ENCODE data around the gene SECISBP2L. TPM values are rescaled to one million over a fixed set of nuclear protein-coding genes. Genes with fewer than 3 reads are reported as not detected.

The SECISBP2L gene
- total RNA-seq, 1 donor from 2014 or later: 39.3 TPM

DNA sequence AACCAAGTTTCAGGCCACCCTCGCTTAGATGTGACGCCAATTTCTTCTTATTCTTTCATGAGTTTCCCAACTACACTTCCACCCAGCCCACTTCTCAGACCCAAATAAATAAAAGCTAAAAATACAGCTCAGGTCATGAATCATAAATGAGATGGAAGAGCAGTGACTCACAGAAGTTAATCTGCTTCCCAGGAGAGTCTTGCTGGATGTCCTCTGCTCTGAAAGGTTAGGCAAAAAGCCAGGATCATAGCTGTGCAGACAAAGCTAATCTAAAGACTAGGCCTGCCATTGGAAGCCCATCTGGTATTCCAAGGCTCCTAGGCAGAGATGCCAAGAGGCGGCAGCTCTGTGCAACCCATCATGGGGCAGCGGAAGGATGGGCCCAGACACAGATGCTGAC is 106.6 kb downstream of the SECISBP2L start:
- intact Hi-C loops (cut with micrococcal nuclease): no loop called here
- no peaks in the 10 kb centered on the region for H3K4me1 ChIP-seq
- H3K4me3 ChIP-seq: no peak overlapping the region
- no peak for TF ChIP-seq CTCF (IDR thresholded peaks at IDR 0.05; ENCODE audit: borderline replicate concordance)
- H3K27me3 ChIP-seq (ENCODE audit: low read depth): no peaks in the 10 kb centered on the region
- no peaks in the 10 kb centered on the region for H3K36me3 ChIP-seq
- no peak overlapping the region for H3K27ac ChIP-seq (replicated peaks)
- DNase-seq: no peak
- no peaks in the 10 kb centered on the region for H3K9me3 ChIP-seq (replicated peaks)

Other genes with a start within 250 kb of the SECISBP2L start
- gene CEP152, start 235.4 kb downstream of the SECISBP2L start, total RNA-seq: 1.3 TPM
- 227 TPM for gene EID1, start 168.3 kb downstream of the SECISBP2L start, total RNA-seq
- gene SHC4, start 82.5 kb downstream of the SECISBP2L start, total RNA-seq: 3.3 TPM
- gene COPS2, start 109.2 kb upstream of the SECISBP2L start, total RNA-seq: 79.5 TPM
- 39.3 TPM for gene GALK2, start 123.8 kb upstream of the SECISBP2L start, total RNA-seq